ENCODE data around the gene CKAP4. TPM values are rescaled to one million over a fixed set of nuclear protein-coding genes. Genes with fewer than 3 reads are reported as not detected.
A peak's percentile ranks its signal among the peaks of the same experiment; 100 is the strongest.

CKAP4 gene
- polyA plus RNA-seq, 12 donors, result 71.8 to 231 (median 88.3) TPM

DNA sequence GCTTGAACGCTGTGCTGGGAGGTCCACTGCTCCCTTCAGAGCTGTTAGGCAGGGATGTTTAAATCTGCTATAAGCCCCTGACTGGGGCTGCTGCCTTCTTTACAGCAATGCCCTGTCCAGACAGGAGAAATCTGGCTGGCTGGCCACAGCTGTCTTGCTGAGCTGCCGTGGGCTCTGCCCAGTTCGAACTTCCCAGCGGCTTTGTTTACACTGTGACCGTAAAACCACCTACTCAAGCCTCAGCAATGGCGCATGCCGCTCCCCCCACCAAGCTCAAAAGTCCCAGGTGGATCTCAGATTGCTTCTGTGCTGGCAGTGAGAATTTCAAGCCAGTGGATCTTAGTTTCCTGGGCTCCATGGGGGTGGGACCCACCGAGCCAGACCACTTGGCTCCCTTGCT is 35.8 kb downstream of the CKAP4 start:
- DNase-seq, result no peak

DNA sequence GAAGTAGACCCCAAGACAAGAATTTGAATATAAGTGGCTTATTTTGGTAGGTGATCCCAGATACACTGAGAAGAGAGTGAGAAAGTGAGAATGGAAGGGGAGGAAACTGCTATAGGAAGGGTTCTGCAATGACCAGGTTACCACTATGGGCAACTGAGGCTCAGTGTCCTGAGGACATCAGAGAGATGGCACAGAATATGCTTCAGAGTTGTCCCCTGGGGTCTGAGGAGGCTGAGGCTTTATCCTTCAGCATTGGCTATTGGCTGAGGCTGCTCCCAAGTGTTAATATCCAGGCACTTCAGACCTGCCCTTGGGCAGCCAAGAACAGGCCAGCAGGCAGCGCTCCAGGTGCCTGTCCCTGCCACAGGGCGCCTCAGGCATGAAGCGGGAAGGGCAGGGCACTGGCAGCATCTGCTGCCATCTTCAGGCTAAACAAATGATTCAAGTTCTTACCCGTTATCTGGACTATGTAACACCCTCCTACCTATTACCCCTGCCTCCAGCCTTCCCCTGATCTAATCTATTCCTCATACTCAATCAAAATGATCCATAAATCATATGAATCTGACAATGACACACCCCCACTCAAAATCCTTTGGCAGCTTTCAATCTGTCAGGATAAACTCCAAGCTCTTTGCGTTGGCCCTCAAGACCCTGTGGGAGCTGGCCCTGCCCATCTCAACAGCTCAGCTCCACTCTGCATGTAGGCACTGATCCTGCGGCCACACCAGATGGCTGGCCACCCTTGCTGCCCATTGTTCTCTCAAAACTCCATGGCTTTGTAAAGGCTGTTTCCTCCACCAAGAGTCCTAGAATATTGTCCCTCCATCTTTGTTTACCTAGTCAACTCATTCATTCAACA is 42.4 kb downstream of the CKAP4 start:
- DNase-seq, result no peak

DNA sequence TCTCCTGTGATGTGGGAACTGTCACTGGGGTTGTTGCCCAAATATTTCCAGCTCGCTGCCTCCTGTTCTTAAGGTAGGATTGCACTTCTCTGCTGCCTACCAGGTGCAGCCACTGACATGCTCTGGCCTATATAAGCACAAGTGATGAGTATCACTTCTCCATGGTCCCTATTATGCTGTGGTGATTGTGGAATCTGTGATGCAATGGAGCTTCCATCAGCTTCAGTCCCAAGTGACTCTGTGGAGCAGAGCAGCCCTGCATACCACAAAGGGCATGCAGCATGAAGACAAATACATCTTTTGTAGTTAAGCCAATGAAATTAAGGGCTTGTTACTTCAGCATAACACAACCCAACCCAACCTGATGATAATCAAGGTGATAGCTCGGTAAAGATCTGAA is 43.5 kb downstream of the CKAP4 start:
- no peak for DNase-seq

DNA sequence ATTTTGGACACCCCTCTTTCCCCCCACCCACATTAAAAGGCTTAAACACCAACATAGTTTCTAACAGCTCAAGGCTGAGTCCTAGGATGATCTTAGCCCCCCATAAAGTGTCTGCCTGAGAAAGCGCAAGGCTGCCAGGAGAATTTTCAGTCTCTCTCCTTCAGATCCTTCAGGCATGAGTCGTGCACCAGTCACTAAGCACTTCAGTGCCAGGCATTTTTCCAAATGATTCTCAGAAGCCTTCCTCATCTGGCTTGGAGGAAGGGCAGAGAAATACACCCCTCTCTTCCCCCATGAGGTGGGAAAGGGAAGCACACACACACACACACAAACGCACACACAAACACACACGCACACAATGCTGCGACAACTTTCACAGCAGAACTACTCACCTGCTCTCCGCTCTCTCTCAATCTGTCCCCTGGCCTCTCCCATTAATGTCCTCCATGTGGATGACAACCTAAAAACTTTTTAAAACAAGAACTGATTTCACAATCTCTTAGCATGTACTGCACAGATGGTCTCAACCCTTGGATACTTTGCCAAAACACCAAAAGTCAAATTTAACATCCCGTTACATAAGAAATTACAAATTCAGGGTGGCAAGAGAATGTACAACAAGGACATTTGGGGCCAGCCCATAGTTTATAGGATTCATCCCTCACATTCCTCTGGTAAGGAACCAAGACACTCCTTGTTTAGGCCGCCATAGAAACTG is 49.8 kb downstream of the CKAP4 start:
- DNase-seq, result no peak

DNA sequence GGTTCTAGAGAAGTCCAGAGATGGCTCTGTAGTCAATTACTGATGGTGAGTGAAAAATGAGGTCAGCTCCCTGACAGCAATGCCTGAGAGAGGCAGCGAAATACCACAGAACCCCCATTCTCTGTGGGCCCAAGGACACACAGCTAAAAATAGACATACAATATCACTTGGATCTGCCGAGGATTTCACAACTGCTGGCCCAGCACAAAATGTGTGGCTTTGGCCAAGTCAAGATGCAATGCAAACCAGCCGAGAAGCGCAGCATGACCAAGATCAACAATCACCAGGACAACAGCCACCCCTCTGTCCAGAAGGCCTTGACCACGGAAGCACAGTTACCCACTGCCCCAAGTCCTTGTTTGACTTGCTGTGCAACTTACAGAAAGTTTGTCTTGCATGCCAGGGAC is 52.2 kb downstream of the CKAP4 start:
- DNase-seq, result peak; percentile 35

DNA sequence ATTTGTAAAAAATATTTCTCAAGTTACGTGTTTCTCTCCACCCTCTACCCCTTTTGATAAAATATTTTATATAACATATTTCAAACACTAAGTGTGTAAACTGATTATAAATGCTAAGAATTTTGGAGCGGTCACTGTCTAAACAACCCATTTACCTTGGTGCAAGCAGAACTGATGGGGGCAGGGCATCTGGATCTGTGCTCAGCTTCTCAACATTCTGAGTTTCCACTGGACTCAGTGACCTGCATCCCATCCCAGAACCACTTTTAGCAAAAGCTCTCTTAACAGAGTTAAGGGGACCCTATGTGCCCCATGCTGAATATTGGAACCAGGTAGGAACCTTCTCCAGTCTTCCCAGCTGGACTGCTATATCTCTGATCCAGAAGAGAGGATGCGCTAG is 53.5 kb downstream of the CKAP4 start:
- no peak for DNase-seq

DNA sequence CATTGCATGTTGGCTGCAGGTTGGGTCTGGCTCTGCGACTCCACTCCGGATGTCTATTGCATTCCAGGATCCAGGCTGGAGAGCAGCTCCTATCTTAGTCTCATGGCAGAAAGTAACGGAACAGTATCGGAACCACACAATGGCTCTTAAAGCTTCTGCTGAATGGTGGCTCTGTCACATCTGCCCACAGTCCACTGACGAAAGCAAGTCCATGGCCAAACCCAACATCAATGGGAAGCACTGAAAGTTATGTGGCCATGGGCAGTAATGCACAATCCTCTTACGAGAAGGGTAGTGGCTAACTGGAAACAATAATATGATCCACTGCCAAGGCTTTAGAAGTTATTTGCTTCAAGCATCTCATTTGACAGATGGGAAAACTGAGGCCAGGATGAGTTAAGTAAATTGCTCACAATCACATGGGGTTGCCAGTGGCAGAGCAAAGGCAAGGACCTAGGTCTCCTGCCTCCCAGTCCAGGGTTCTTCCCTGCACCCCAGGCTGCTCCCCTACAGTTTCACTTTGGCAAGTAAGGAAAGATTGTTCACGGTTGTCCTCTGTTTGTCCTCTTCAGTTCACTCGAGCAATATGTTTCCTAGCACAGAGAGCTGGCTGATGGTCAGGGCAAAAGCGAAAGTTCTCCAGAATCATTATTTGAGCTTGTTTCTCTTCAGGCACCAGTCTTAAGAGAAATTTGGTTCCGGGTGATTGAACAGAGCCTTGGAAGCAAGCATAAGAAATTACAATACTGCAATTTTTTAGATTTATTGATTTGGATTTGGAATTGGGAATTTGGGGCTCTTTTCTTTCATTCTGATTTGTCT is 54.2 kb downstream of the CKAP4 start:
- peak; percentile 31 for DNase-seq

DNA sequence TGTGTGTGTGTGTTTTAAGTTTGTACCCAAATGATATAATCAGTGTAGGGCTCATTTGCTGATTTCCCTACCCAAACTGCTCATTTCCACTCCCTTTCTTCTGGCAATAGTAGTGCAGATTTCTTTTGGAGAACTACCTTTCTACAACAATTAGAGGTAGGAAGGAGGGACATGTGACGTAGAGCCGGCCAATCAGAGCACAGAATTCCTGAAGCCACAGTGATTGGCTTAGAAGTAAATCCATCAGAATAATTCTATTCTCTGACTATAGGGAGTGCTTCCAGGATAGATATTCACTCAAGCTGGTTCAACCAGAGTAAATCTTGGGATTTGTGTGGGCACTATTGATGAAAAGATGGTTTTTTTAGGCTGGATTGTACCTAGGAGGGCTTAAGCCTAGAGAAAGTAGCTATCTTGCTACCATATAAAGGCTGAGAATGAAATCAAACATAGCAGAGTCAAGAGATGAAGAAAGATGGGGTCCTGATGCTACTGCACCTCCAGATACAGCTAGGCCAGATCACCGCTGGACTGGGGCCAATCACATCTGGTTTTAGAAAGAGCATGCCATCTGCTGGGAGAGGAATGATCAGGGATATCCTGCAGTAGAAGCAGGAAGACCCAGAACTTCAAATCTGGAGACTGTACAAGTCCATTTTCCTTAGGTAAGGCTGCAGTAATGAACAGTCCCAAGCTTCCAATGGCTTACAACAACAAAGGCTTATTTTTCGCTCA is 55.0 kb downstream of the CKAP4 start:
- no peak for DNase-seq

DNA sequence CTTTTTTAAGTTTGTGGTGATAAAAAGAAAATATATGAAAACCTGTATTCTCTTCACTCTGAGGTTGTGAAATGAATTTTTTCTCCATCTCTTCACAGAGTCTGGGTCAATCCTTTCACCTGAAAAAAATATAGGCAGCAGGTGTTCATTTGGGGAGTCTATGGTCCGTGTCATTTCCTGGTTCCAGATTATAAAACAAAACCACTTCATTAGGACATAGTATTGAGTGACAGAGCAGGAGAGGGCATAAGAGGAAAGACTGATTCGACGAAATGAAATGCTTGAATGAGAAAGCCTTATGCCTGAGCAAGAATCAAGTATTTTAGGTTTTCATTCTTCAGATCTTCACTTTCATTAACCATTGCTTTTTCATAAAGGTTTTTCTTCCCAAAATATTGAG is 57.2 kb downstream of the CKAP4 start:
- DNase-seq, result no peak

DNA sequence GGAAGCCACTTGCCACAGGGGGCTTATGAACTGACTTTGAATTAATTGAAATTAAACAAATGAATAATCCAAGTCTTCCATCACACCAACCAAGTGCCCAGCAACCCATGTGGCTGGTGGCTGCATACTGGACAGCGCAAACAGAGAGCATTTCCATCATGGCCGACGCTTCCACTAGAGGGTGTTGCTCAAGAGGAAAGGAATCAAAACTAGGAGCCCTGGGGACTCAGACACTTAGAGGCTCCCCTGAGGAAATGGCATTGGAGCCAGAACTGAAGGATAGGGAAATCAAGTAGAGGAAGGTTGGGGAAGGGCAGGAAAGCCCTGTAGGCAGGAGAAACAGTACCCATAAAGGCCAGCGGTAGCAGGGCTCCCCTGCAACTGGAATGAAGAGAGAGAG is 58.5 kb downstream of the CKAP4 start:
- DNase-seq, result no peak

DNA sequence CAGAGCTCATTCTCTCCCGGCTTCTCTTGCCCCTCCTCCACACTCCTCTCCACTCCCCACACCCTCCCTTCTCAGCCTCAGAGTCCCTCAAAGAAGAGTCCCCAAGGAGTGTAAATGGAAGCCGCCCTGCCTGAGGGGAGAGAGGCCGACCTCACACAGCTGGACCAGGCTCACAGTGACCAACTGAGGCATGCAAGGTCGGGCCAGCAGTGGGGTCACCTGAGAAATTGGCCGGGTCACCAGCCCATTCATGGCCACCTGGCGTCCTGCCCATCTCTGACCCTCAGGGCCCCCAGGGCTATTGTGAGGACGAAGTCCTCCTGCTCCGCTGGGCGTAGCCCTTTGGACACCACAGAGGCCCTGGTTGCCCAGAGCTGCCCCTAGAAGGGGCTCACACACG is 59.6 kb downstream of the CKAP4 start:
- DNase-seq, result no peak

Other genes with a start within 250 kb of the CKAP4 start
- 10 to 100 TPM in 9 of 12 donors, 1 to 10 TPM in 2, not detected in 1; 8.7 to 24.4 (median 11.9) TPM for gene NUAK1, start 109.1 kb downstream of the CKAP4 start, polyA plus RNA-seq (ENCODE audit: insufficient read length in 12 of 12)
- 10 to 100 TPM in 10 of 12 donors, 1 to 10 TPM in 1, not detected in 1; 8.1 to 19.2 (median 13.8) TPM for gene TCP11L2, start 54.7 kb upstream of the CKAP4 start, polyA plus RNA-seq (ENCODE audit: insufficient read length in 12 of 12)
- gene POLR3B, start 109.7 kb upstream of the CKAP4 start, polyA plus RNA-seq (ENCODE audit: insufficient read length in 12 of 12), result 10 to 100 TPM in 10 of 12 donors, 1 to 10 TPM in 1, not detected in 1; 8.2 to 15.2 (median 14.3) TPM